ENCODE measurements around the gene FAM161B. TPM values are rescaled to one million over a fixed set of nuclear protein-coding genes. Genes with fewer than 3 reads are reported as not detected.
A peak's percentile ranks its signal among the peaks of the same experiment; 100 is the strongest.

Gene FAM161B
- total and polyA plus RNA-seq, 2 of the 4 experiments (the other 2 are of a cell fraction), result 1.9 to 2.5 TPM

GRCh38 chr14:73935666-73936065 is 14.2 kb downstream of the FAM161B start:
- no peak overlapping the region for H2AFZ ChIP-seq (replicated peaks; ENCODE audit: low read length, poor library complexity)
- H2BK5ac ChIP-seq (ENCODE audit: low read depth, low read length, poor library complexity, severe bottlenecking), result no peak overlapping the region
- no peak overlapping the region for H3K27ac ChIP-seq (ENCODE audit: insufficient read depth, low read length)
- no peak overlapping the region for H4K8ac ChIP-seq (ENCODE audit: low read depth in 2 of 2, low read length in 2 of 2)
- no peak for TF ChIP-seq BHLHE40 (IDR thresholded peaks at IDR 0.05; ENCODE audit: low read depth, low read length)
- TF ChIP-seq MAFK (IDR thresholded peaks at IDR 0.05; ENCODE audit: low read depth, low read length), result no peak
- no peak for TF ChIP-seq MXI1 (IDR thresholded peaks at IDR 0.05; ENCODE audit: borderline replicate concordance, low read depth, low read length)
- 0 out of 2 replicates have a peak, but pooled peaks have one; percentile 11 for TF ChIP-seq RAD21 (IDR thresholded peaks at IDR 0.05; ENCODE audit: low read length)
- TF ChIP-seq SMC3 (IDR thresholded peaks at IDR 0.05; ENCODE audit: low read depth, low read length), result 0 out of 2 replicates have a peak, but pooled peaks have one; percentile 1
- TF ChIP-seq CTCF (conservative IDR thresholded peaks at IDR 0.05; ENCODE audit: low read depth, low read length), result peak; percentile 31; the same call in 1 of the 2 replicates
- no peak for TF ChIP-seq CHD1 (IDR thresholded peaks at IDR 0.05; ENCODE audit: low read depth, low read length)
- TF ChIP-seq POLR2A (IDR thresholded peaks at IDR 0.05; ENCODE audit: low read depth, low read length), result no peak
- no CpG with 5 or more reads among the region's 2 CpGs for WGBS, 2 experiments (ENCODE audit: extremely low coverage in 2 of 2, insufficient read length in 1 of 2)
- no peaks in the 10 kb centered on the region for H3K9me1 ChIP-seq (ENCODE audit: insufficient read depth, low read length)
- ATAC-seq (ENCODE audit: low read depth) (no peak), DNase-seq (no peak)
- H3K18ac ChIP-seq (ENCODE audit: low read depth, low read length), result no peak overlapping the region
- H3K9ac ChIP-seq (ENCODE audit: low read depth, low read length), result no peak overlapping the region
- no peak overlapping the region for H4K91ac ChIP-seq (ENCODE audit: insufficient read depth, low read depth, low read length)
- H2AK9ac ChIP-seq (replicated peaks; ENCODE audit: low read depth, low read length, poor library complexity), result no peak overlapping the region
- no peaks in the 10 kb centered on the region for H3K4me1 ChIP-seq (ENCODE audit: control insufficient read depth, insufficient read depth, low read length)
- H3K4me3 ChIP-seq (ENCODE audit: insufficient read depth, low read depth, low read length), result no peak overlapping the region
- no peak overlapping the region for H3K4ac ChIP-seq (ENCODE audit: low read depth, low read length)
- POLR2A ChIA-PET (ENCODE audit: unreplicated experiment), result interaction anchor here (0.6 kb wide), 1 partner anchor 8 kb away, joined by 3 read pairs; no protein-coding TSS in a partner anchor
- H3K23ac ChIP-seq (ENCODE audit: low read depth, low read length), result no peak overlapping the region
- no peak overlapping the region for H4K5ac ChIP-seq (ENCODE audit: low read depth, low read length)
- H3K4me2 ChIP-seq (ENCODE audit: low read depth, low read length), result no peak overlapping the region
- H2BK20ac ChIP-seq (ENCODE audit: low read depth, low read length), result no peak overlapping the region
- peaks cover 0 to 7% of the 10 kb centered on the region in 2 experiments; a peak in 2 of 4 replicates for H3K79me1 ChIP-seq (ENCODE audit: low read depth in 1 of 2, low read length in 2 of 2)
- dilution Hi-C loops (cut with HindIII; ENCODE audit: low sequenced_read_pairs, unreplicated experiment) (no loop called here), in situ Hi-C loops (cut with MboI; ENCODE audit: low sequenced_read_pairs) (no loop called here), intact Hi-C loops (cut with micrococcal nuclease) (no loop called here)
- no peaks in the 10 kb centered on the region for H3K27me3 ChIP-seq (ENCODE audit: control insufficient read depth, insufficient read depth, low read length)
- H2BK15ac ChIP-seq (ENCODE audit: low read depth, low read length), result no peak overlapping the region
- BruUV-seq (replicated peaks), result no TSS peak
- CTCF ChIA-PET, result no interaction called here
- no peaks in the 10 kb centered on the region for H4K20me1 ChIP-seq (ENCODE audit: insufficient read depth, low read length)
- no peak overlapping the region for H2BK120ac ChIP-seq (ENCODE audit: low read depth, low read length)
- peaks cover 36% of the 10 kb centered on the region for H3K36me3 ChIP-seq (ENCODE audit: control insufficient read depth, insufficient read depth, low read length)
- H3K9me3 ChIP-seq (ENCODE audit: control insufficient read depth, insufficient read depth, low read length), result no peaks in the 10 kb centered on the region
- no peak overlapping the region for H3K56ac ChIP-seq (ENCODE audit: extremely low read depth, insufficient read depth, low read length)
- H2AK5ac ChIP-seq (ENCODE audit: low read depth, low read length), result no peak overlapping the region
- no peak overlapping the region for H3K14ac ChIP-seq (replicated peaks; ENCODE audit: low read depth, low read length)

Data from IMR-90 (cell line).